Lower lobe of right lung (tissue), 2 donors: ENCODE measurements around the gene KRT86. TPM values are rescaled to one million over a fixed set of nuclear protein-coding genes. Genes with fewer than 3 reads are reported as not detected.

Experiments used
- ATAC-seq, 2 donors: fragments of 200-7000 bp; cut with Tn5 transposase; one replicate each; pipeline ENCODE4 v1.9.1; 2020 to 2022; ENCODE audit warnings: mild to moderate bottlenecking in 2 of 2, moderate library complexity in 2 of 2
- DNase-seq: peaks from one replicate; pipeline ENCODE4 v3.0.0-alpha.2; 2020
- H3K27ac ChIP-seq: fragments of 200-600 bp; one replicate; pipeline ENCODE4 v1.8.0; 2022
- H3K27me3 ChIP-seq: fragments of 200-600 bp; one replicate; pipeline ENCODE4 v1.8.0; 2022; ENCODE audit warnings: low read depth
- H3K36me3 ChIP-seq: fragments of 200-600 bp; one replicate; pipeline ENCODE4 v1.8.0; 2022; ENCODE audit warnings: mild to moderate bottlenecking
- H3K4me1 ChIP-seq: fragments of 200-600 bp; one replicate; pipeline ENCODE4 v1.8.0; 2022
- H3K4me3 ChIP-seq: fragments of 200-600 bp; one replicate; pipeline ENCODE4 v1.8.0; 2022; ENCODE audit warnings: mild to moderate bottlenecking
- H3K9me3 ChIP-seq: fragments of 200-600 bp; one replicate; pipeline ENCODE4 v1.8.0; 2022
- CTCF ChIP-seq: fragments of 200-600 bp; IDR thresholded peaks from one replicate; pipeline ENCODE4 v1.8.0; 2022; ENCODE audit warnings: antibody characterized with exemption, mild to moderate bottlenecking
- intact Hi-C: fragments of 100-400 bp; cut with DNase I; formaldehyde crosslinking; loops from one replicate; pipeline ENCODE4 v1.11.0; 2022
- total RNA-seq: library from RNA; stranded (reverse); fragmentation: NEBNext Ultra II Directional; extraction: Animal tissue kit (Norgen Biotek cat#: 25700); gene quantifications from one replicate; pipeline ENCODE4 v1.2.1, GENCODE V29; 2021
- donor health status: DM: no; HTN: yes; CAD: no; lungs with severe emphysema.

Gene KRT86
- total RNA-seq, 1 donor from 2014 or later: 0.74 TPM

- no peak overlapping the region for H3K27ac ChIP-seq
- no peaks in the 10 kb centered on the region for H3K36me3 ChIP-seq
- H3K4me1 ChIP-seq: no peaks in the 10 kb centered on the region
- peak; percentile 88 for TF ChIP-seq CTCF
- no peak overlapping the region for H3K4me3 ChIP-seq
- no peaks in the 10 kb centered on the region for H3K27me3 ChIP-seq
- intact Hi-C loops: no loop called here
- DNase-seq (peak; percentile 77), ATAC-seq (peak; percentile 95)
- H3K9me3 ChIP-seq: no peaks in the 10 kb centered on the region
Observed at GRCh38 chr12:52327052-52327829, 52.8 kb downstream of the KRT86 start.

- Histone ChIP-seq H3K36me3 (no peaks in the 10 kb centered on the region), H3K27me3 (no peaks in the 10 kb centered on the region), H3K9me3 (no peaks in the 10 kb centered on the region), H3K27ac (no peak overlapping the region), H3K4me3 (no peak overlapping the region), H3K4me1 (no peaks in the 10 kb centered on the region)
- DNase-seq: no peak
- intact Hi-C loops: no loop called here
- TF ChIP-seq CTCF: no peak
- peak; percentile 9 to 18 for ATAC-seq
Observed at GRCh38 chr12:52327830-52328500, 53.5 kb downstream of the KRT86 start.

- no peak for TF ChIP-seq CTCF
- H3K4me3 ChIP-seq: no peak overlapping the region
- H3K4me1 ChIP-seq: no peaks in the 10 kb centered on the region
- no peaks in the 10 kb centered on the region for H3K27me3 ChIP-seq
- intact Hi-C loops: no loop called here
- H3K27ac ChIP-seq: no peak overlapping the region
- H3K36me3 ChIP-seq: no peaks in the 10 kb centered on the region
- ATAC-seq: no peak
- no peak for DNase-seq
- H3K9me3 ChIP-seq: no peaks in the 10 kb centered on the region
Observed at GRCh38 chr12:52331039-52331438, 56.6 kb downstream of the KRT86 start.

GRCh38 chr12:52331833-52332232 lies 57.4 kb downstream of the KRT86 start:
- no peaks in the 10 kb centered on the region for H3K9me3 ChIP-seq
- no peak for DNase-seq
- no peak overlapping the region for H3K4me3 ChIP-seq
- H3K27me3 ChIP-seq: no peaks in the 10 kb centered on the region
- no peak for TF ChIP-seq CTCF
- H3K36me3 ChIP-seq: no peaks in the 10 kb centered on the region
- no peak for ATAC-seq
- no peaks in the 10 kb centered on the region for H3K4me1 ChIP-seq
- H3K27ac ChIP-seq: no peak overlapping the region
- intact Hi-C loops: no loop called here

GRCh38 chr12:52332381-52332780 lies 57.9 kb downstream of the KRT86 start:
- Histone ChIP-seq H3K36me3 (no peaks in the 10 kb centered on the region), H3K27ac (no peak overlapping the region), H3K9me3 (no peaks in the 10 kb centered on the region), H3K27me3 (no peaks in the 10 kb centered on the region), H3K4me3 (no peak overlapping the region), H3K4me1 (no peaks in the 10 kb centered on the region)
- ATAC-seq: no peak
- intact Hi-C loops: no loop called here
- TF ChIP-seq CTCF: no peak
- DNase-seq: no peak
